ENCODE data around the gene DYRK1B.

- TF ChIP-seq CTCF (IDR thresholded peaks at IDR 0.05; ENCODE audit: low read depth, low read length) (no peak), MYC (IDR thresholded peaks at IDR 0.05; ENCODE audit: low read depth, low read length) (no peak), POLR2A (IDR thresholded peaks at IDR 0.05; ENCODE audit: extremely low read depth, insufficient read length) (no peak)
- TF ChIP-seq, protein P1, sequence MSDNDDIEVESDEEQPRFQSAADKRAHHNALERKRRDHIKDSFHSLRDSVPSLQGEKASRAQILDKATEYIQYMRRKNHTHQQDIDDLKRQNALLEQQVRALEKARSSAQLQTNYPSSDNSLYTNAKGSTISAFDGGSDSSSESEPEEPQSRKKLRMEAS (IDR thresholded peaks at IDR 0.05; ENCODE audit: low read depth, low read length), result no peak
Measured at GRCh38 chr19:39795001-39795400, 39.0 kb downstream of the DYRK1B start.

Data from NB4 (cell line).